ENCODE results near the gene PDZRN3. TPM values are rescaled to one million over a fixed set of nuclear protein-coding genes. Genes with fewer than 3 reads are reported as not detected.

PDZRN3 gene
- total and polyA plus RNA-seq, 5 donors from 2014 or later = not detected

DNA sequence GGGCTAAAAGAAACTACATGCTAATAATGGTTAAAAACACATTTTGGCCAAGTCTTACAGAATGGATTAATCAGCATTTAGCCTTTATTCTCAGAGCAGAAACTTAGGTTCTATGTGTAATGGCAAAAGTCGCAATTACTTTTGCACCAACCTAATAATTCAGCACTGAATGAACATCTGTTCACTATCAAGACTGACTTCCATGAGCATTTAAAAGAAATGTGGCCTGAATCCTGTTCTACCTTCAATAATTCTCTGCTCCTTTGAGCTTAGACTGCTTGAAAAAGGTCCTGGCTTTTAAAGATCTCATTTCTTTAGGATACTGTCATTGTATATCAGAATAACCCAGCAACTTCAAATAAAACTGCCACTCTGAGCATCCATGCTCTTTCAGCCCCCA, 145.9 kb downstream of the PDZRN3 start:
- Histone ChIP-seq H3K36me3 (ENCODE audit: control insufficient read depth, insufficient read depth, low read length) (no peaks in the 10 kb centered on the region), H3K9me3 (ENCODE audit: control insufficient read depth in 2 of 2, low read length in 2 of 2) (no peaks in the 10 kb centered on the region), H3K27ac (ENCODE audit: insufficient read depth, low read length, poor library complexity, severe bottlenecking) (no peak overlapping the region), H3K4me1 (ENCODE audit: control insufficient read depth, insufficient read depth, low read length, poor library complexity, severe bottlenecking) (no peaks in the 10 kb centered on the region), H3K4me3 (ENCODE audit: low read depth, low read length) (no peak overlapping the region), H3K27me3 (ENCODE audit: control insufficient read depth, insufficient read depth, low read length) (no peaks in the 10 kb centered on the region)
- DNase-seq = no peak
- no peaks in the 10 kb centered on the region for H3K4me1 Mint-ChIP-seq
- ATAC-seq (ENCODE audit: low read depth in 2 of 2) = no peak
- H3K4me3 Mint-ChIP-seq = no peak overlapping the region
- peaks cover 5% of the 10 kb centered on the region for H3K27me3 Mint-ChIP-seq
- no peak overlapping the region for H3K27ac Mint-ChIP-seq
- H3K36me3 Mint-ChIP-seq = no peaks in the 10 kb centered on the region
- H3K9me3 Mint-ChIP-seq = peaks cover 0 to 4% (median 1%) of the 10 kb centered on the region in 7 donors

- no peak overlapping the region for H3K4me3 Mint-ChIP-seq
- Histone ChIP-seq H3K27ac (ENCODE audit: insufficient read depth, low read length, poor library complexity, severe bottlenecking) (no peak overlapping the region), H3K27me3 (ENCODE audit: control insufficient read depth, insufficient read depth, low read length) (no peaks in the 10 kb centered on the region), H3K4me3 (ENCODE audit: low read depth, low read length) (no peak overlapping the region), H3K4me1 (ENCODE audit: control insufficient read depth, insufficient read depth, low read length, poor library complexity, severe bottlenecking) (no peaks in the 10 kb centered on the region), H3K9me3 (ENCODE audit: control insufficient read depth in 2 of 2, low read length in 2 of 2) (no peaks in the 10 kb centered on the region), H3K36me3 (ENCODE audit: control insufficient read depth, insufficient read depth, low read length) (no peaks in the 10 kb centered on the region)
- H3K9me3 Mint-ChIP-seq = peaks cover 0 to 4% (median 1%) of the 10 kb centered on the region in 7 donors
- ATAC-seq (ENCODE audit: low read depth in 2 of 2) (no peak), DNase-seq (no peak)
- no peak overlapping the region for H3K27ac Mint-ChIP-seq
- no peaks in the 10 kb centered on the region for H3K36me3 Mint-ChIP-seq
- no peaks in the 10 kb centered on the region for H3K4me1 Mint-ChIP-seq
- H3K27me3 Mint-ChIP-seq = peaks cover 5% of the 10 kb centered on the region
Observed at GRCh38 chr3:73475717-73476116, 149.0 kb downstream of the PDZRN3 start.

DNA sequence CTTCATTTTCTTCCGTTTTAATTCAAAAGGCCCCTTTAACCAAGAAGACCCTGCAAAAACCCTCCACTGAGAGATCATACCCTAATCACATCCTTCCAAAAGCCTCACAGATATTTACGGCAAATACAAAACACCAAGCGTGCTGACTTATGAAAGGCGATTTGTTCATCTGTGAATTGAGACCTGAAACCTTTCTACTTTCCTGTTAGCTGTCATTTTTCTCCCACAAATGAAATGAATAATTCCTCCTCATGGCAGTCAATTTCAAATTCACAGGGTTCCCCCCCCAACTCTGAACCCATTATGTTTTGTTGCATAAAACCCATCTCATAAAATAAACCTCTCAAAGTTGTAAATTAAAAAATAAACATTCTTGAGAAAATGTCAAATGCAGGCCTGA, 149.6 kb downstream of the PDZRN3 start:
- H3K4me3 Mint-ChIP-seq = no peak overlapping the region
- H3K36me3 Mint-ChIP-seq = no peaks in the 10 kb centered on the region
- Histone ChIP-seq H3K27ac (ENCODE audit: insufficient read depth, low read length, poor library complexity, severe bottlenecking) (no peak overlapping the region), H3K36me3 (ENCODE audit: control insufficient read depth, insufficient read depth, low read length) (no peaks in the 10 kb centered on the region), H3K4me1 (ENCODE audit: control insufficient read depth, insufficient read depth, low read length, poor library complexity, severe bottlenecking) (no peaks in the 10 kb centered on the region), H3K9me3 (ENCODE audit: control insufficient read depth in 2 of 2, low read length in 2 of 2) (no peaks in the 10 kb centered on the region), H3K4me3 (ENCODE audit: low read depth, low read length) (no peak overlapping the region), H3K27me3 (ENCODE audit: control insufficient read depth, insufficient read depth, low read length) (no peaks in the 10 kb centered on the region)
- ATAC-seq (ENCODE audit: low read depth in 2 of 2) (no peak), DNase-seq (no peak)
- no peak overlapping the region for H3K27ac Mint-ChIP-seq
- H3K27me3 Mint-ChIP-seq = peaks cover 5% of the 10 kb centered on the region
- peaks cover 0 to 4% (median 1%) of the 10 kb centered on the region in 7 donors for H3K9me3 Mint-ChIP-seq
- no peaks in the 10 kb centered on the region for H3K4me1 Mint-ChIP-seq

DNA sequence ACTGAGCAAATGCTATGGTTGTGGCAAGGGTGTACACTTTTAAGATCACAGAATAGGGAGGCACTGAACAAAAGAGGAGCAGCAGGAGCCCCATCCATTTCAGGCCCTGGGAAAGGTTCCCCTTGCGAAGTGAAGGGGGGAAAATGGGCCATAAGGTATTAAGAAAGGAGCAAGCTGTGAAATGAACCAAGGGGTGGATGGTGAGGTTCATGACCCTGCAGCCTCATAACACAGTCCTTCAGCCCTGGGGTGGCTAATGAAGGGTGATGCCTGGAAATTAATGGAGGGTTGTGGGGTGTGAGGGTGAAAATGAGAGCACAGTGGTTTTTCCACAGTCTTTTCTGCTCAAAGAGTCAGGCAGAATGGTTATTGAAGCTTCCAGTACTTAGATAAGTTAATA, 150.1 kb downstream of the PDZRN3 start:
- H3K4me3 Mint-ChIP-seq = no peak overlapping the region
- no peaks in the 10 kb centered on the region for H3K4me1 Mint-ChIP-seq
- ATAC-seq (ENCODE audit: low read depth in 2 of 2) (no peak), DNase-seq (no peak)
- peaks cover 0 to 4% (median 1%) of the 10 kb centered on the region in 7 donors for H3K9me3 Mint-ChIP-seq
- H3K27me3 ChIP-seq (ENCODE audit: control insufficient read depth, insufficient read depth, low read length) = no peaks in the 10 kb centered on the region
- no peaks in the 10 kb centered on the region for H3K4me1 ChIP-seq (ENCODE audit: control insufficient read depth, insufficient read depth, low read length, poor library complexity, severe bottlenecking)
- H3K27ac ChIP-seq (ENCODE audit: insufficient read depth, low read length, poor library complexity, severe bottlenecking) = no peak overlapping the region
- peaks cover 5% of the 10 kb centered on the region for H3K27me3 Mint-ChIP-seq
- H3K9me3 ChIP-seq (ENCODE audit: control insufficient read depth in 2 of 2, low read length in 2 of 2) = no peaks in the 10 kb centered on the region
- no peak overlapping the region for H3K27ac Mint-ChIP-seq
- H3K4me3 ChIP-seq (ENCODE audit: low read depth, low read length) = no peak overlapping the region
- H3K36me3 ChIP-seq (ENCODE audit: control insufficient read depth, insufficient read depth, low read length) = no peaks in the 10 kb centered on the region
- no peaks in the 10 kb centered on the region for H3K36me3 Mint-ChIP-seq

- Histone ChIP-seq H3K27me3 (ENCODE audit: control insufficient read depth, insufficient read depth, low read length) (no peaks in the 10 kb centered on the region), H3K27ac (ENCODE audit: insufficient read depth, low read length, poor library complexity, severe bottlenecking) (no peak overlapping the region), H3K4me1 (ENCODE audit: control insufficient read depth, insufficient read depth, low read length, poor library complexity, severe bottlenecking) (no peaks in the 10 kb centered on the region), H3K36me3 (ENCODE audit: control insufficient read depth, insufficient read depth, low read length) (no peaks in the 10 kb centered on the region), H3K9me3 (ENCODE audit: control insufficient read depth in 2 of 2, low read length in 2 of 2) (no peaks in the 10 kb centered on the region), H3K4me3 (ENCODE audit: low read depth, low read length) (no peak overlapping the region)
- Mint-ChIP-seq H3K4me3 (no peak overlapping the region), H3K27me3 (no peaks in the 10 kb centered on the region), H3K36me3 (no peaks in the 10 kb centered on the region), H3K9me3 (peaks cover 0 to 4% (median 1%) of the 10 kb centered on the region in 7 donors), H3K27ac (no peak overlapping the region), H3K4me1 (no peaks in the 10 kb centered on the region)
- ATAC-seq (ENCODE audit: low read depth in 2 of 2) (no peak), DNase-seq (no peak)
Observed at GRCh38 chr3:73473898-73474416, 150.8 kb downstream of the PDZRN3 start.

DNA sequence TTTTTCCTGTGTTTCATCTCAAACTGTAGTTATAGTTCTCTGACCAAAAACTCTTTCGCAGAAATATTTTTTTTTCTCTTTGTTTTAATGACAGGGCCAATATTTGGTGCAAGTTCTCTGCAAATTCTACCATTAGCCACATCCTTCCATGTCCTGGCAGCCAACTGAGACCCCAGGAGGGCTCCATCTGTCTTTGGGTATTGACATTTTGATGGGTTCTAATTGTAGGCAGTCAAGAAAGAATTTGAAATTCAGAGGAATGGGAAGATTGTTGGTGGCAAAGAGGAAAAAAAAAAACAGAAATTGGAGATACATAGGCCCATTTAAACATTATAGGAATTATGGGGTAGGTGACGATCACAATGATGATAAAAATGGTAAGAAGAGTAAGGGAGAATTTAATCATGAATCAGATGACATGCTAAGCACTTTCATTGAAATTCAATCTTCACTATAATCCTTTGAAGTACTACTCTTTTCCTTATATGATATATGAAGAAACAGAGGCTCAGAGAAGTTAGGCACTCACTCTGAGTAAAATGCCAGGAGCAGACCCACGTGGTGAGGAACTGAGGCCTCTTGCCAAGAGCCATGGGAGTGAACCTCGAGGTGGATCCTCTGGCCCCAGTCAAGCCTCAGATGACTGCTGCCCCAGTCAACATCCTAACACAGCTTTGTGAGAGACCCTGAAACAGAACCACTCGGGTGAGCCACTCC, 151.4 kb downstream of the PDZRN3 start:
- Histone ChIP-seq H3K36me3 (ENCODE audit: control insufficient read depth, insufficient read depth, low read length) (no peaks in the 10 kb centered on the region), H3K9me3 (ENCODE audit: control insufficient read depth in 2 of 2, low read length in 2 of 2) (no peaks in the 10 kb centered on the region), H3K27ac (ENCODE audit: insufficient read depth, low read length, poor library complexity, severe bottlenecking) (no peak overlapping the region), H3K27me3 (ENCODE audit: control insufficient read depth, insufficient read depth, low read length) (no peaks in the 10 kb centered on the region), H3K4me3 (ENCODE audit: low read depth, low read length) (no peak overlapping the region), H3K4me1 (ENCODE audit: control insufficient read depth, insufficient read depth, low read length, poor library complexity, severe bottlenecking) (no peaks in the 10 kb centered on the region)
- no peaks in the 10 kb centered on the region for H3K36me3 Mint-ChIP-seq
- no peaks in the 10 kb centered on the region for H3K27me3 Mint-ChIP-seq
- H3K27ac Mint-ChIP-seq = no peak overlapping the region
- no peaks in the 10 kb centered on the region for H3K4me1 Mint-ChIP-seq
- ATAC-seq (ENCODE audit: low read depth in 2 of 2) (no peak), DNase-seq (no peak)
- peaks cover 0 to 4% (median 1%) of the 10 kb centered on the region in 7 donors for H3K9me3 Mint-ChIP-seq
- H3K4me3 Mint-ChIP-seq = no peak overlapping the region

- Mint-ChIP-seq H3K36me3 (no peaks in the 10 kb centered on the region), H3K4me1 (no peaks in the 10 kb centered on the region), H3K4me3 (no peak overlapping the region), H3K27ac (no peak overlapping the region), H3K9me3 (peaks cover 0 to 2% (median 0%) of the 10 kb centered on the region in 7 donors), H3K27me3 (no peaks in the 10 kb centered on the region)
- H3K9me3 ChIP-seq (ENCODE audit: control insufficient read depth in 2 of 2, low read length in 2 of 2) = no peaks in the 10 kb centered on the region
- no peak overlapping the region for H3K27ac ChIP-seq (ENCODE audit: insufficient read depth, low read length, poor library complexity, severe bottlenecking)
- DNase-seq = no peak
- H3K36me3 ChIP-seq (ENCODE audit: control insufficient read depth, insufficient read depth, low read length) = no peaks in the 10 kb centered on the region
- H3K4me1 ChIP-seq (ENCODE audit: control insufficient read depth, insufficient read depth, low read length, poor library complexity, severe bottlenecking) = no peaks in the 10 kb centered on the region
- no peak overlapping the region for H3K4me3 ChIP-seq (ENCODE audit: low read depth, low read length)
- ATAC-seq (ENCODE audit: low read depth in 2 of 2) = no peak
- H3K27me3 ChIP-seq (ENCODE audit: control insufficient read depth, insufficient read depth, low read length) = no peaks in the 10 kb centered on the region
Observed at GRCh38 chr3:73471986-73472787, 152.6 kb downstream of the PDZRN3 start.
